Kidney (tissue), 14 donors: ENCODE results near the gene TFB2M. TPM values are rescaled to one million over a fixed set of nuclear protein-coding genes. Genes with fewer than 3 reads are reported as not detected.

Source experiments
- DNase-seq, 5 donors: peaks; one replicate each; pipeline ENCODE4 v3.0.0-alpha.2; 2013 to 2020
- FAIRE-seq: peaks from 2 replicates; lab custom pipeline; 2012; peaks lifted over from hg19 to GRCh38; lab: Jason Lieb, UNC
- H3K27ac ChIP-seq, 2 donors: one replicate each; pipeline ENCODE4 v1.7.0; 2013; ENCODE audit warnings: low read depth in 2 of 2, low read length in 2 of 2, inconsistent platforms in 1 of 2
- H3K27me3 ChIP-seq: one replicate; pipeline ENCODE4 v1.7.1; 2013; ENCODE audit warnings: low read length, inconsistent platforms; ENCODE audit not compliant: control insufficient read depth, insufficient read depth
- H3K36me3 ChIP-seq, 3 donors: one replicate each; pipeline versions ENCODE4 v1.7.0 to v1.7.1; 2013; ENCODE audit warnings: low read length in 3 of 3, control low read depth in 1 of 3, inconsistent platforms in 1 of 3; ENCODE audit not compliant: insufficient read depth in 3 of 3, control insufficient read depth in 2 of 3
- H3K4me1 ChIP-seq, 3 donors: one replicate each; pipeline versions ENCODE4 v1.7.0 to v1.7.1; 2013; ENCODE audit warnings: low read length in 3 of 3, inconsistent platforms in 1 of 3, low read depth in 1 of 3; ENCODE audit not compliant: control insufficient read depth in 2 of 3, insufficient read depth in 2 of 3
- H3K4me3 ChIP-seq, 3 donors: one replicate each; pipeline versions ENCODE4 v1.7.0 to v1.8.1; 2013; ENCODE audit warnings: low read length in 3 of 3, control low read depth in 1 of 3, inconsistent platforms in 1 of 3
- H3K9ac ChIP-seq, 3 donors: one replicate each; pipeline versions ENCODE4 v1.7.0 to v1.7.1; 2013; ENCODE audit warnings: low read length in 3 of 3, control low read depth in 1 of 3, inconsistent platforms in 1 of 3
- H3K9me3 ChIP-seq, 3 donors: one replicate each; pipeline versions ENCODE4 v1.7.0 to v1.7.1; 2013; ENCODE audit warnings: low read length in 3 of 3, control low read depth in 1 of 3, inconsistent platforms in 1 of 3; ENCODE audit not compliant: control insufficient read depth in 2 of 3, insufficient read depth in 1 of 3
- CTCF ChIP-seq: IDR thresholded peaks from 3 replicates; pipeline ENCODE4 v1.5.1; 2012; ENCODE audit warnings: mild to moderate bottlenecking, moderate library complexity, borderline replicate concordance; ENCODE audit not compliant: insufficient read depth; ENCODE audit errors: extremely low read depth
- intact Hi-C: fragments of 100-400 bp; cut with DNase I; formaldehyde crosslinking; loops from one replicate; pipeline ENCODE4 v1.11.1; 2022
- polyA plus RNA-seq: library from polyadenylated mRNA; stranded (reverse); fragments of 350-450 nt; fragmentation: Illumina TruSeq; extraction: RNeasy Lipid Tissue Mini Kit (QIAGEN cat#74804); gene quantifications from one replicate; pipeline ENCODE4 v1.2.3, GENCODE V29; 2014; ENCODE audit warnings: low read depth, low replicate concordance; ENCODE audit not compliant: insufficient read depth
- total RNA-seq: library from RNA; stranded (reverse); fragmentation: NEBNext Ultra II Directional; extraction: Animal tissue kit (Norgen Biotek cat#: 25700); gene quantifications from one replicate; pipeline ENCODE4 v1.2.1, GENCODE V29; 2021
- donor health status: control.
- donor health status: control.
- donor health status: control.
- donor health status: control.
- donor health status: control.
- donor health status: DM: yes; HTN: yes; CAD: no.
- donor health status: Normal renal cell carcinoma (clear cell type).

TFB2M gene
- total and polyA plus RNA-seq, 2 donors from 2014 or later: 10.8 to 14.7 TPM

GRCh38 chr1:246519514-246519913 is 46.5 kb downstream of the TFB2M start:
- H3K27ac ChIP-seq: no peak overlapping the region
- H3K9me3 ChIP-seq: peaks cover 0 to 19% (median 5%) of the 10 kb centered on the region in 3 donors
- DNase-seq: no peak

GRCh38 chr1:246518456-246519205 is 47.4 kb downstream of the TFB2M start:
- Histone ChIP-seq H3K9me3 (peaks cover 0 to 19% (median 5%) of the 10 kb centered on the region in 3 donors), H3K4me3 (no peak overlapping the region), H3K27ac (no peak overlapping the region), H3K4me1 (no peaks in the 10 kb centered on the region), H3K27me3 (no peaks in the 10 kb centered on the region), H3K9ac (no peak overlapping the region), H3K36me3 (no peaks in the 10 kb centered on the region)
- no peak for TF ChIP-seq CTCF
- intact Hi-C loops: no loop called here
- peak in 1 of 5 donors; percentile 59 for DNase-seq
- no peak for FAIRE-seq

More at GRCh38 chr1:246519514-246519913, 46.5 kb downstream of the TFB2M start:
- FAIRE-seq: no peak
- no peak overlapping the region for H3K9ac ChIP-seq
- intact Hi-C loops: no loop called here
- no peaks in the 10 kb centered on the region for H3K27me3 ChIP-seq
- H3K36me3 ChIP-seq: no peaks in the 10 kb centered on the region
- H3K4me1 ChIP-seq: no peaks in the 10 kb centered on the region
- H3K4me3 ChIP-seq: no peak overlapping the region
- TF ChIP-seq CTCF: no peak

- no peaks in the 10 kb centered on the region for H3K27me3 ChIP-seq
- no peaks in the 10 kb centered on the region for H3K4me1 ChIP-seq
- peaks cover 0 to 19% (median 5%) of the 10 kb centered on the region in 3 donors for H3K9me3 ChIP-seq
- no peak overlapping the region for H3K4me3 ChIP-seq
- no peak for FAIRE-seq
- no peak overlapping the region for H3K27ac ChIP-seq
- intact Hi-C loops: no loop called here
- no peak overlapping the region for H3K9ac ChIP-seq
- no peak for TF ChIP-seq CTCF
- no peak for DNase-seq
- H3K36me3 ChIP-seq: no peaks in the 10 kb centered on the region
Measured at GRCh38 chr1:246517391-246517790, 48.7 kb downstream of the TFB2M start.
